SK-N-SH treated with all-trans-retinoic acid at 6 μM for 48 hours (cell line): ENCODE results near the gene CES5A.

Experiments
- ATAC-seq: fragments of 200-7000 bp; cut with Tn5 transposase; 3 replicates; pipeline ENCODE4 v1.9.1; 2020; ENCODE audit warnings: mild to moderate bottlenecking, moderate library complexity
- ARNTL ChIP-seq: fragments of 450-650 bp; formaldehyde crosslinking; IDR thresholded peaks from 2 replicates; pipeline ENCODE4 v1.5.0; 2020; ENCODE audit warnings: low read depth, mild to moderate bottlenecking, moderate library complexity, borderline replicate concordance
- BACH2 ChIP-seq: fragments of 250-450 bp; sonication (Bioruptor Pico); IDR thresholded peaks from 2 replicates; pipeline ENCODE4 v1.9.0; 2021; ENCODE audit warnings: mild to moderate bottlenecking, borderline replicate concordance
- CSDC2 ChIP-seq: fragments of 250-450 bp; sonication (Bioruptor Pico); IDR thresholded peaks from 2 replicates; pipeline ENCODE4 v1.5.0; 2020; ENCODE audit warnings: mild to moderate bottlenecking, moderate library complexity
- ESRRG ChIP-seq: fragments of 250-450 bp; sonication (Bioruptor Pico); IDR thresholded peaks from 2 replicates; pipeline ENCODE4 v1.6.1; 2021; ENCODE audit warnings: mild to moderate bottlenecking
- GLIS3 ChIP-seq: fragments of 250-450 bp; sonication (Bioruptor Pico); IDR thresholded peaks from 2 replicates; pipeline ENCODE4 v1.5.0; 2020; ENCODE audit warnings: mild to moderate bottlenecking, moderate library complexity
- ISL1 ChIP-seq: fragments of 250-450 bp; sonication (Bioruptor Pico); IDR thresholded peaks from 2 replicates; pipeline ENCODE4 v2.1.2; 2022; ENCODE audit warnings: mild to moderate bottlenecking, moderate library complexity
- OSR1 ChIP-seq: fragments of 250-450 bp; sonication (Bioruptor Pico); IDR thresholded peaks from 2 replicates; pipeline ENCODE4 v1.8.0; 2022; ENCODE audit warnings: moderate library complexity, mild to moderate bottlenecking, inconsistent platforms
- PPARA ChIP-seq: fragments of 250-450 bp; sonication (Bioruptor Pico); IDR thresholded peaks from 2 replicates; pipeline ENCODE4 v1.5.0; 2020; ENCODE audit warnings: mild to moderate bottlenecking, borderline replicate concordance
- RARB ChIP-seq: fragments of 250-450 bp; sonication (Bioruptor Pico); IDR thresholded peaks from 2 replicates; pipeline ENCODE4 v1.8.0; 2021; ENCODE audit warnings: mild to moderate bottlenecking, moderate library complexity
- SNAI2 ChIP-seq: fragments of 250-450 bp; sonication (Bioruptor Pico); IDR thresholded peaks from 2 replicates; pipeline ENCODE4 v1.5.0; 2020; ENCODE audit warnings: mild to moderate bottlenecking, moderate library complexity
- TCF4 ChIP-seq: fragments of 250-450 bp; sonication (Bioruptor Pico); IDR thresholded peaks from 2 replicates; pipeline ENCODE4 v1.8.0; 2021; ENCODE audit warnings: mild to moderate bottlenecking, moderate library complexity, borderline replicate concordance
- TOX ChIP-seq: fragments of 250-450 bp; sonication (Bioruptor Pico); IDR thresholded peaks from 2 replicates; pipeline ENCODE4 v1.8.0; 2021; ENCODE audit warnings: mild to moderate bottlenecking, moderate library complexity, borderline replicate concordance
- ZC3H10 ChIP-seq: fragments of 250-450 bp; sonication (Bioruptor Pico); IDR thresholded peaks from 2 replicates; pipeline ENCODE4 v1.5.1; 2021; ENCODE audit warnings: mild to moderate bottlenecking, moderate library complexity
- ZFP30 ChIP-seq: fragments of 450-650 bp; formaldehyde crosslinking; IDR thresholded peaks from 2 replicates; pipeline ENCODE4 v1.5.0; 2022; ENCODE audit warnings: mild to moderate bottlenecking, moderate library complexity
- ZNF565 ChIP-seq: fragments of 450-650 bp; formaldehyde crosslinking; conservative IDR thresholded peaks from 2 replicates; pipeline ENCODE4 v1.5.0; 2020; ENCODE audit warnings: low read depth, mild to moderate bottlenecking, moderate library complexity
- ZNF70 ChIP-seq: fragments of 450-650 bp; formaldehyde crosslinking; IDR thresholded peaks from 2 replicates; pipeline ENCODE4 v1.5.0; 2020; ENCODE audit warnings: mild to moderate bottlenecking, moderate library complexity
- ZNF8 ChIP-seq: fragments of 450-650 bp; formaldehyde crosslinking; IDR thresholded peaks from 2 replicates; pipeline ENCODE4 v1.5.0; 2020; ENCODE audit warnings: mild to moderate bottlenecking, moderate library complexity
- TF ChIP-seq, protein P1 (sequence below): fragments of 250-450 bp; sonication (Bioruptor Pico); IDR thresholded peaks from 2 replicates; pipeline ENCODE4 v1.8.0; 2020; ENCODE audit warnings: mild to moderate bottlenecking, moderate library complexity, borderline replicate concordance
- TF ChIP-seq, protein P2 (sequence below): fragments of 250-450 bp; sonication (Bioruptor Pico); IDR thresholded peaks from 2 replicates; pipeline ENCODE4 v1.5.1; 2021; ENCODE audit warnings: mild to moderate bottlenecking, moderate library complexity
- TF ChIP-seq, protein P3 (sequence below): fragments of 250-450 bp; sonication (Bioruptor Pico); IDR thresholded peaks from 2 replicates; pipeline ENCODE4 v1.5.1; 2020; ENCODE audit warnings: low read depth, mild to moderate bottlenecking, moderate library complexity
- TF ChIP-seq, protein P4 (sequence below): fragments of 250-450 bp; sonication (Bioruptor Pico); IDR thresholded peaks from 2 replicates; pipeline ENCODE4 v1.8.0; 2021; ENCODE audit warnings: low read depth, mild to moderate bottlenecking, moderate library complexity, borderline replicate concordance
- TF ChIP-seq, protein P5 (sequence below): fragments of 250-450 bp; sonication (Bioruptor Pico); IDR thresholded peaks from 2 replicates; pipeline ENCODE4 v1.5.0; 2020; ENCODE audit warnings: mild to moderate bottlenecking, moderate library complexity

Gene CES5A

DNA sequence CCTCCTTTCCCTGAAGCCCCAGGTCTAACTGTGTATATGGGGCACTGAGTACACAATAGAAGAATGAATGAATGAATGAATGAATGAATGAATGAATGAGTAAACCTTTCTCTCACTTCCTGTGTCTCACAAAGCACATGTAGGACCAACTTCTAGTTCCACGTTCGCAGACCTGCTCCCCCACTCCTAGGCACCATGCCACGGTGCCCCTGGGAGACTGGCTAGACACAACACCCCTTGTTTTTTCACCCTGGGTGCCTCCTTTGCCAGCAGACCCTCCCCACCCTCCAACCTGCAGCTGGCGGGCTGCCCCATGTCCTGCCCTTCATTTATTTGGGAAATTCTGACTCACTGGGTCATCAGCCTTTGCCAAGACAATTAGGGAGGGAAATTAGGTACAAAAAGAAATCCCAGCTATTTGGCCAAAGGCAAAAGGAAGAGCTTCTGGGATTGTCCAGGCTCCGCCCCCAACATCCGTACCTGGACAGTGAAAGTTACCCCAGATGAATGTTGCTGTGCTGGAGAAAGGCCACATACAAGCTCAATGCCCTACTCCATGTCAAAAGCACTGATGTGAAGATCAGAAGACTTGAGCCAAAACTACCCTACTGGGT is 50.0 kb downstream of the CES5A start (continued):
- TF ChIP-seq, protein P1, sequence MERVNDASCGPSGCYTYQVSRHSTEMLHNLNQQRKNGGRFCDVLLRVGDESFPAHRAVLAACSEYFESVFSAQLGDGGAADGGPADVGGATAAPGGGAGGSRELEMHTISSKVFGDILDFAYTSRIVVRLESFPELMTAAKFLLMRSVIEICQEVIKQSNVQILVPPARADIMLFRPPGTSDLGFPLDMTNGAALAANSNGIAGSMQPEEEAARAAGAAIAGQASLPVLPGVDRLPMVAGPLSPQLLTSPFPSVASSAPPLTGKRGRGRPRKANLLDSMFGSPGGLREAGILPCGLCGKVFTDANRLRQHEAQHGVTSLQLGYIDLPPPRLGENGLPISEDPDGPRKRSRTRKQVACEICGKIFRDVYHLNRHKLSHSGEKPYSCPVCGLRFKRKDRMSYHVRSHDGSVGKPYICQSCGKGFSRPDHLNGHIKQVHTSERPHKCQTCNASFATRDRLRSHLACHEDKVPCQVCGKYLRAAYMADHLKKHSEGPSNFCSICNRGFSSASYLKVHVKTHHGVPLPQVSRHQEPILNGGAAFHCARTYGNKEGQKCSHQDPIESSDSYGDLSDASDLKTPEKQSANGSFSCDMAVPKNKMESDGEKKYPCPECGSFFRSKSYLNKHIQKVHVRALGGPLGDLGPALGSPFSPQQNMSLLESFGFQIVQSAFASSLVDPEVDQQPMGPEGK (CRISPR knock-in tag) = no peak

DNA sequence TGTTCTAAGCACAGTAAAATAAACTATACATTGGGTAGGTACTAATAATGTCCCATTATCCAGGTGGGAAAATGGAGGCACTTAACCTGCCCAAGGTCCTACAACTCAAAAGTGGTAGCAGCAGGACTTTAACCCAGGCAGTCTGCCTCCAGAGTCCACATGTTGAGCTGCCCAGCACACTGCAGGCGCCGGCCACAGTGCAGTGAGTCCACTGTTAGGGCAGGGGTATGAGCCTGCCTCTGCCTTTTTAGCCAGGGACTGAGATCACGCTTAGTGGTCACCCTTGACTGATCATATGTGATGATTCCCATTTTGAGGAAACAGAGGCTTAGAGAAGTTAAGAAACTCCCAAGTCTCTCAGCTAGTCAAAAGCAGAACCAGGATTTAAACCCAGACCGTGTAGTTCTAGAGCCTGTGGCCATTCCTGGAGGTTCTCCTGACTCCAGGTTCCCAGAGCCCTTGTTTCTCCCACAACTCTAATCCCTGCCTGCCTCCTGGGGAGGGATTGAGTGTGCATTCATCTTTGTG is 50.6 kb downstream of the CES5A start:
- no peak for TF ChIP-seq CSDC2 (CRISPR knock-in tag)
- TF ChIP-seq, protein P2, sequence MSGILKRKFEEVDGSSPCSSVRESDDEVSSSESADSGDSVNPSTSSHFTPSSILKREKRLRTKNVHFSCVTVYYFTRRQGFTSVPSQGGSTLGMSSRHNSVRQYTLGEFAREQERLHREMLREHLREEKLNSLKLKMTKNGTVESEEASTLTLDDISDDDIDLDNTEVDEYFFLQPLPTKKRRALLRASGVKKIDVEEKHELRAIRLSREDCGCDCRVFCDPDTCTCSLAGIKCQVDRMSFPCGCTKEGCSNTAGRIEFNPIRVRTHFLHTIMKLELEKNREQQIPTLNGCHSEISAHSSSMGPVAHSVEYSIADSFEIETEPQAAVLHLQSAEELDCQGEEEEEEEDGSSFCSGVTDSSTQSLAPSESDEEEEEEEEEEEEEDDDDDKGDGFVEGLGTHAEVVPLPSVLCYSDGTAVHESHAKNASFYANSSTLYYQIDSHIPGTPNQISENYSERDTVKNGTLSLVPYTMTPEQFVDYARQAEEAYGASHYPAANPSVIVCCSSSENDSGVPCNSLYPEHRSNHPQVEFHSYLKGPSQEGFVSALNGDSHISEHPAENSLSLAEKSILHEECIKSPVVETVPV (CRISPR knock-in tag) = no peak
- TF ChIP-seq ESRRG (CRISPR knock-in tag) = no peak
- TF ChIP-seq ZNF8 (CRISPR knock-in tag) = no peak
- TF ChIP-seq, protein P3, sequence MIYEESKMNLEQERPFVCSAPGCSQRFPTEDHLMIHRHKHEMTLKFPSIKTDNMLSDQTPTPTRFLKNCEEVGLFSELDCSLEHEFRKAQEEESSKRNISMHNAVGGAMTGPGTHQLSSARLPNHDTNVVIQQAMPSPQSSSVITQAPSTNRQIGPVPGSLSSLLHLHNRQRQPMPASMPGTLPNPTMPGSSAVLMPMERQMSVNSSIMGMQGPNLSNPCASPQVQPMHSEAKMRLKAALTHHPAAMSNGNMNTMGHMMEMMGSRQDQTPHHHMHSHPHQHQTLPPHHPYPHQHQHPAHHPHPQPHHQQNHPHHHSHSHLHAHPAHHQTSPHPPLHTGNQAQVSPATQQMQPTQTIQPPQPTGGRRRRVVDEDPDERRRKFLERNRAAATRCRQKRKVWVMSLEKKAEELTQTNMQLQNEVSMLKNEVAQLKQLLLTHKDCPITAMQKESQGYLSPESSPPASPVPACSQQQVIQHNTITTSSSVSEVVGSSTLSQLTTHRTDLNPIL (CRISPR knock-in tag) = no peak
- no peak for TF ChIP-seq TOX
- no peak for TF ChIP-seq ZFP30 (CRISPR knock-in tag)
- TF ChIP-seq ISL1 = no peak
- no peak for TF ChIP-seq TCF4 (CRISPR knock-in tag)
- no peak for TF ChIP-seq OSR1 (CRISPR knock-in tag)
- no peak for TF ChIP-seq ARNTL (CRISPR knock-in tag)
- no peak for TF ChIP-seq ZC3H10 (CRISPR knock-in tag)
- TF ChIP-seq SNAI2 = no peak
- no peak for TF ChIP-seq GLIS3
- no peak for TF ChIP-seq ZNF70 (CRISPR knock-in tag)
- no peak for TF ChIP-seq BACH2 (CRISPR knock-in tag)
- TF ChIP-seq RARB = no peak
- TF ChIP-seq PPARA (CRISPR knock-in tag) = no peak
- no peak for TF ChIP-seq ZNF565 (CRISPR knock-in tag)
- ATAC-seq = no peak

DNA sequence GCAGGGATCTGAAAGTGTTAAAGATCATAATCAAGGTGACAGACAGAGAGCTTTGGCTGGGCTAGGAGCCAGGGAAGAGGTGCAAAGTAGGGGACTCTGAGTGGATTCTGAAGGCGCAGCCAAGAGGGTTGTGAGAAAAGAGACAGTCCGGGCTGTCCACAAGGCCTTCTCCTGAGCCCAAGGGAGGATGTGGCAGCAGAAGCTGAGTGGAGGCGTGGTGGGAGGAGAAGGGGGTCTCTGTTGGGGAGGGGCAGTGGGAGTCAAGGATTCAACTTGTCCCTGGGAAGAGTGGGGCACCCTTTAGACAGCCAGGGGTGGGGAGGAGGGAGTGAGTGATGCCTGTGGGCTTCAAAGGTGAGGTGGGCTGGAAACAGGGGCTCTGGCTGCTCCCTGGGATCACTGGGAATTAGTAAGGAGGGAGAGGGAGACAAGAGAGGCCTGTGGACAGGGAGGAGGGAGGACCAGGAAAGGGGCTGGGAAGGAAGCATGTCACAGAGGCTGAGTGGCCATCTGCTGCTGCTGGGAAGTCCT is 52.8 kb downstream of the CES5A start:
- TF ChIP-seq, protein P4, sequence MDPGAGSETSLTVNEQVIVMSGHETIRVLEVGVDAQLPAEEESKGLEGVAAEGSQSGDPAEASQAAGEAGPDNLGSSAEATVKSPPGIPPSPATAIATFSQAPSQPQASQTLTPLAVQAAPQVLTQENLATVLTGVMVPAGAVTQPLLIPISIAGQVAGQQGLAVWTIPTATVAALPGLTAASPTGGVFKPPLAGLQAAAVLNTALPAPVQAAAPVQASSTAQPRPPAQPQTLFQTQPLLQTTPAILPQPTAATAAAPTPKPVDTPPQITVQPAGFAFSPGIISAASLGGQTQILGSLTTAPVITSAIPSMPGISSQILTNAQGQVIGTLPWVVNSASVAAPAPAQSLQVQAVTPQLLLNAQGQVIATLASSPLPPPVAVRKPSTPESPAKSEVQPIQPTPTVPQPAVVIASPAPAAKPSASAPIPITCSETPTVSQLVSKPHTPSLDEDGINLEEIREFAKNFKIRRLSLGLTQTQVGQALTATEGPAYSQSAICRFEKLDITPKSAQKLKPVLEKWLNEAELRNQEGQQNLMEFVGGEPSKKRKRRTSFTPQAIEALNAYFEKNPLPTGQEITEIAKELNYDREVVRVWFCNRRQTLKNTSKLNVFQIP (CRISPR knock-in tag) = no peak
- TF ChIP-seq, protein P5, sequence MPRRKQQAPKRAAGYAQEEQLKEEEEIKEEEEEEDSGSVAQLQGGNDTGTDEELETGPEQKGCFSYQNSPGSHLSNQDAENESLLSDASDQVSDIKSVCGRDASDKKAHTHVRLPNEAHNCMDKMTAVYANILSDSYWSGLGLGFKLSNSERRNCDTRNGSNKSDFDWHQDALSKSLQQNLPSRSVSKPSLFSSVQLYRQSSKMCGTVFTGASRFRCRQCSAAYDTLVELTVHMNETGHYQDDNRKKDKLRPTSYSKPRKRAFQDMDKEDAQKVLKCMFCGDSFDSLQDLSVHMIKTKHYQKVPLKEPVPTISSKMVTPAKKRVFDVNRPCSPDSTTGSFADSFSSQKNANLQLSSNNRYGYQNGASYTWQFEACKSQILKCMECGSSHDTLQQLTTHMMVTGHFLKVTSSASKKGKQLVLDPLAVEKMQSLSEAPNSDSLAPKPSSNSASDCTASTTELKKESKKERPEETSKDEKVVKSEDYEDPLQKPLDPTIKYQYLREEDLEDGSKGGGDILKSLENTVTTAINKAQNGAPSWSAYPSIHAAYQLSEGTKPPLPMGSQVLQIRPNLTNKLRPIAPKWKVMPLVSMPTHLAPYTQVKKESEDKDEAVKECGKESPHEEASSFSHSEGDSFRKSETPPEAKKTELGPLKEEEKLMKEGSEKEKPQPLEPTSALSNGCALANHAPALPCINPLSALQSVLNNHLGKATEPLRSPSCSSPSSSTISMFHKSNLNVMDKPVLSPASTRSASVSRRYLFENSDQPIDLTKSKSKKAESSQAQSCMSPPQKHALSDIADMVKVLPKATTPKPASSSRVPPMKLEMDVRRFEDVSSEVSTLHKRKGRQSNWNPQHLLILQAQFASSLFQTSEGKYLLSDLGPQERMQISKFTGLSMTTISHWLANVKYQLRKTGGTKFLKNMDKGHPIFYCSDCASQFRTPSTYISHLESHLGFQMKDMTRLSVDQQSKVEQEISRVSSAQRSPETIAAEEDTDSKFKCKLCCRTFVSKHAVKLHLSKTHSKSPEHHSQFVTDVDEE (CRISPR knock-in tag) = no peak
- ATAC-seq = no peak
